IPS-NIHi11 (cell line): ENCODE results near the gene PRR11.
"Not testable (repeated sequence)": the region's sequence is repeated elsewhere in the genome, so short reads cannot be mapped to it uniquely, and the experiment has no call there.

Source experiments
- DNase-seq: peaks from one replicate; pipeline ENCODE4 v3.0.0; 2012; ENCODE audit warnings: mixed read lengths, low spot score

Gene PRR11

DNA sequence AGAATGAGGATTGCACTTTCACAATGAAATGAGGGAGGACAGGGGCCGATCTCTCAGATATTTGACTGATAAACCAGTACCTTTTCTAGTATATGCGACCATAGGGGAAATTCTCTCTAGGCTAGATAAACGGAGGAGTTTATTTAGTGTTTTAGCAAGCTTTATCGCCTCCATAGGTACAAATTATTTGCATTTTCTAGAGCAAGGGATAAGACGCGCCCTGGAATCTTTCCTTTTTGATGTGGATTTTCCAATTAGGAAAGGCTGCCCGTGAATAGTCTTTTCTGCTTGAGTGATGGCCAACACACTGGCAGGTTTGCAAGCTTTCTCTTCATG is 64.4 kb downstream of the PRR11 start:
- no peak for DNase-seq

GRCh38 chr17:59220328-59221158 is 65.0 kb downstream of the PRR11 start, which contains the start of gene GDPD1:
TSS of gene GDPD1 (plus strand) at chr17:59220511. CDS start at chr17:59220610, 99 bp downstream.
- DNase-seq, result peak; percentile 97

- DNase-seq, result no peak
Observed at GRCh38 chr17:59221159-59221847, 65.8 kb downstream of the PRR11 start.

- no peak for DNase-seq
Observed at GRCh38 chr17:59223813-59224212, 68.3 kb downstream of the PRR11 start.

GRCh38 chr17:59228588-59228987 is 73.0 kb downstream of the PRR11 start:
- DNase-seq, result not testable (repeated sequence)

GRCh38 chr17:59230764-59231163 is 75.2 kb downstream of the PRR11 start:
- no peak for DNase-seq

- DNase-seq, result no peak
Observed at GRCh38 chr17:59234631-59235030, 79.1 kb downstream of the PRR11 start.

- no peak for DNase-seq
Observed at GRCh38 chr17:59238906-59239305, 83.4 kb downstream of the PRR11 start.

DNA sequence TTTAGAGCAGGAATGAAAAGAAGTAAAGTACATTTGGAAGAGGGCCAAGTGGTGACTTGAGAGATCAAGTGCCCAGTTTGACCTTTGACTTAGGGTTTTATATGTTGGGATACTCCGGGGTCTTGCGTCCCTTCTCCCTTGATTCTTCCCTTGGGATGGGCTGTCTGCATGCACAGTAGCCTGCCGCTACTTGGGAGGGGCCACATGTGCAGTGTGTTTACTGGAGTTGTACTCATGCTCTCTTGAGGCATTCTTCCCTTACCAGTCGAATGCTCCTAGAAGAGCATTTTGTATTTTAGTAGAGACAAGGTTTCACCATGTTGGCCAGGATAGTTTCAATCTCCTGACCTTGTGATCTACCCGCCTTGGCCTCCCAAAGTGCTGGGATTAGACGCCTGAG is 88.5 kb downstream of the PRR11 start:
- no peak for DNase-seq
